ENCODE data around the gene NDUFAF7.

The NDUFAF7 gene

DNA sequence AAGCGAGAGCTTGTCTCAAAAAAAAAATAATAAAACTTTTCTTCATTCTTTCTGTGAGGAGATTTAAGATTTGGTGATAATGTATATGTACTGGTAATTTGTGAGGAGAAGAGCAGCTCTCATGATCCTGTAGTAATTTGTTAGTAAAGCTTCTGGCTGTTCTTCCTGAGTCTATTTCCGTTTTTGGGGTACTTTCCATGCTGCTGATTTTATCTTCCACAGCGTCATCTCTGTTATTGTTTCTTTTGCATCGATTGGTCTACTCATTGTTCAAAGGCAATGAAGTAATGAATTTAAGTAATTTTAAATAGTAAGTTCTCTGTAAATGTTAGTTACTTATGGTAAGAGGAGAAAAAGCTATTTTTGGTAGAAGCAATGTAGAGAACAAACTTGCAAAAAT, 12.0 kb downstream of the NDUFAF7 start:
- Histone ChIP-seq H3K9ac (ENCODE audit: low read depth, low read length, poor library complexity, severe bottlenecking) (no peak overlapping the region), H3K4me2 (ENCODE audit: low read depth, low read length, poor library complexity, severe bottlenecking) (no peak overlapping the region), H3K79me2 (ENCODE audit: insufficient read depth, low read length) (no peaks in the 10 kb centered on the region), H3K9me3 (ENCODE audit: insufficient read depth, low read depth, low read length) (no peaks in the 10 kb centered on the region), H3K4me1 (ENCODE audit: insufficient read depth, low read length, poor library complexity, severe bottlenecking) (no peaks in the 10 kb centered on the region), H3K9me2 (replicated peaks; ENCODE audit: low read depth, low read length) (no peaks in the 10 kb centered on the region), H3K36me3 (ENCODE audit: insufficient read depth, low read length) (peaks cover 64% of the 10 kb centered on the region), H3F3A (ENCODE audit: low read depth) (no peaks in the 10 kb centered on the region), H3K4me3 (ENCODE audit: low read length, poor library complexity, severe bottlenecking) (no peak overlapping the region), H4K20me1 (ENCODE audit: insufficient read depth, low read length, poor library complexity, severe bottlenecking) (no peaks in the 10 kb centered on the region), H2AFZ (ENCODE audit: low read length) (no peak overlapping the region), H3K27me3 (ENCODE audit: insufficient read depth, low read length, poor library complexity, severe bottlenecking) (no peaks in the 10 kb centered on the region)
- TF ChIP-seq EZH2phosphoT487 (IDR thresholded peaks at IDR 0.05; ENCODE audit: borderline replicate concordance) = no peak
- TF ChIP-seq, protein P1, sequence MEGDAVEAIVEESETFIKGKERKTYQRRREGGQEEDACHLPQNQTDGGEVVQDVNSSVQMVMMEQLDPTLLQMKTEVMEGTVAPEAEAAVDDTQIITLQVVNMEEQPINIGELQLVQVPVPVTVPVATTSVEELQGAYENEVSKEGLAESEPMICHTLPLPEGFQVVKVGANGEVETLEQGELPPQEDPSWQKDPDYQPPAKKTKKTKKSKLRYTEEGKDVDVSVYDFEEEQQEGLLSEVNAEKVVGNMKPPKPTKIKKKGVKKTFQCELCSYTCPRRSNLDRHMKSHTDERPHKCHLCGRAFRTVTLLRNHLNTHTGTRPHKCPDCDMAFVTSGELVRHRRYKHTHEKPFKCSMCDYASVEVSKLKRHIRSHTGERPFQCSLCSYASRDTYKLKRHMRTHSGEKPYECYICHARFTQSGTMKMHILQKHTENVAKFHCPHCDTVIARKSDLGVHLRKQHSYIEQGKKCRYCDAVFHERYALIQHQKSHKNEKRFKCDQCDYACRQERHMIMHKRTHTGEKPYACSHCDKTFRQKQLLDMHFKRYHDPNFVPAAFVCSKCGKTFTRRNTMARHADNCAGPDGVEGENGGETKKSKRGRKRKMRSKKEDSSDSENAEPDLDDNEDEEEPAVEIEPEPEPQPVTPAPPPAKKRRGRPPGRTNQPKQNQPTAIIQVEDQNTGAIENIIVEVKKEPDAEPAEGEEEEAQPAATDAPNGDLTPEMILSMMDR (conservative IDR thresholded peaks at IDR 0.05; ENCODE audit: low read length) = no peak

DNA sequence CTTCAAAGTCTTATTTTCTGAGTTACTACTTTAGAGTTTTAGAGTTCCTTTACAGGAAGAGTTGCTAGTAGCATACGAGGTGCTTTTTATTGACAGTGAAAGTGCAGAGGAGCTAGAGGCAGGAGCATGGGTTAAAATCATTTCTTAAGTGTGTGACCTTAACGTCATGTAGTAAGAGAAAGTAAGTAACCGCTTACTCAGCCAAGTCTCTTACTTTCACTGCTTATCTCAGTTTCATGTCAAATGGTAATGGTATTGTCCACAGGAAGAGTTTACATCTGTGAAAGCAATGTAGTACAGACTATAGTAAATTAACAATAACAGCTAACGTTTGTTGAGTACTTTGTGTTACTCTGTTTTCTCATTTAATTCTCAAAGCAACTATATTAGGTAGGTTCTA, 12.6 kb downstream of the NDUFAF7 start:
- Histone ChIP-seq H3K9me2 (replicated peaks; ENCODE audit: low read depth, low read length) (no peaks in the 10 kb centered on the region), H3K4me1 (ENCODE audit: insufficient read depth, low read length, poor library complexity, severe bottlenecking) (no peaks in the 10 kb centered on the region), H3K36me3 (ENCODE audit: insufficient read depth, low read length) (peaks cover 70% of the 10 kb centered on the region), H3F3A (ENCODE audit: low read depth) (no peaks in the 10 kb centered on the region), H3K4me3 (ENCODE audit: low read length, poor library complexity, severe bottlenecking) (no peak overlapping the region), H3K27me3 (ENCODE audit: insufficient read depth, low read length, poor library complexity, severe bottlenecking) (no peaks in the 10 kb centered on the region), H3K9me3 (ENCODE audit: insufficient read depth, low read depth, low read length) (no peaks in the 10 kb centered on the region), H3K4me2 (ENCODE audit: low read depth, low read length, poor library complexity, severe bottlenecking) (no peak overlapping the region), H3K79me2 (ENCODE audit: insufficient read depth, low read length) (no peaks in the 10 kb centered on the region), H2AFZ (ENCODE audit: low read length) (no peak overlapping the region), H3K9ac (ENCODE audit: low read depth, low read length, poor library complexity, severe bottlenecking) (no peak overlapping the region), H4K20me1 (ENCODE audit: insufficient read depth, low read length, poor library complexity, severe bottlenecking) (no peaks in the 10 kb centered on the region)
- no peak for TF ChIP-seq EZH2phosphoT487 (IDR thresholded peaks at IDR 0.05; ENCODE audit: borderline replicate concordance)
- TF ChIP-seq, protein P1 (conservative IDR thresholded peaks at IDR 0.05; ENCODE audit: low read length) = no peak

DNA sequence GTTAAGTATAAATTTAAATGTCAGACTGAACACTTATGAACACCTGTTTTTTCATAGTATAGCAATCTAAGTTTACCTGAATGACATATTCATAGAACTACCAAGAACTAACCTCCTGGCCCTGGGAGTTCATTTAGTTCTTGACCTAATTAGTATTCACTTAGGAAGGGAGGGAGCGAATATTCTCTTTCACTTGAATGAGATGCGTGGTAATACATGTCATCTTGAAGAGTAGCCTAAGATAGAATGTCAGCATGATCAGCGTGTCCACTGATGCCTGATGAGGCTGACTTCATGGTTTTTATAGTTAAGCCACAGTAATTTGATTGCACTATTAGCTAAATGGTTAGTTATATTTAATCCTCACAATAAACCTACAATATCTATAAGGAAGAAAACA, 13.3 kb downstream of the NDUFAF7 start:
- no peaks in the 10 kb centered on the region for H3F3A ChIP-seq (ENCODE audit: low read depth)

More for the DNA sequence above, 13.3 kb downstream of the NDUFAF7 start:
- Histone ChIP-seq H3K79me2 (ENCODE audit: insufficient read depth, low read length) (no peaks in the 10 kb centered on the region), H3K9me3 (ENCODE audit: insufficient read depth, low read depth, low read length) (no peaks in the 10 kb centered on the region), H3K36me3 (ENCODE audit: insufficient read depth, low read length) (peaks cover 75% of the 10 kb centered on the region), H3K9me2 (replicated peaks; ENCODE audit: low read depth, low read length) (no peaks in the 10 kb centered on the region), H3K27me3 (ENCODE audit: insufficient read depth, low read length, poor library complexity, severe bottlenecking) (no peaks in the 10 kb centered on the region), H3K9ac (ENCODE audit: low read depth, low read length, poor library complexity, severe bottlenecking) (no peak overlapping the region), H4K20me1 (ENCODE audit: insufficient read depth, low read length, poor library complexity, severe bottlenecking) (no peaks in the 10 kb centered on the region), H3K4me3 (ENCODE audit: low read length, poor library complexity, severe bottlenecking) (no peak overlapping the region), H3K4me1 (ENCODE audit: insufficient read depth, low read length, poor library complexity, severe bottlenecking) (no peaks in the 10 kb centered on the region), H2AFZ (ENCODE audit: low read length) (no peak overlapping the region), H3K4me2 (ENCODE audit: low read depth, low read length, poor library complexity, severe bottlenecking) (no peak overlapping the region)
- TF ChIP-seq EZH2phosphoT487 (IDR thresholded peaks at IDR 0.05; ENCODE audit: borderline replicate concordance) = no peak
- TF ChIP-seq, protein P1 (conservative IDR thresholded peaks at IDR 0.05; ENCODE audit: low read length) = no peak
